Measurements from ENCODE around the gene PRRC2B.

The PRRC2B gene

GRCh38 chr9:131399972-131400371 lies 6.1 kb downstream of the PRRC2B start:
- H3K36me3 ChIP-seq (replicated peaks): peaks cover 2% of the 10 kb centered on the region
- no peak for DNase-seq
- H3K4me3 ChIP-seq (ENCODE audit: low read depth, low read length): no peak overlapping the region
- in situ Hi-C loops (cut with HindIII; ENCODE audit: low pct_ligation_motif_present, low sequenced_read_pairs): no loop called here
- no peaks in the 10 kb centered on the region for H3K27me3 ChIP-seq (replicated peaks)
- TF ChIP-seq CTCF (IDR thresholded peaks at IDR 0.05; ENCODE audit: low read depth, low read length, missing control alignments): no peak
- no peak overlapping the region for H3K27ac ChIP-seq

GRCh38 chr9:131400627-131401026 lies 6.7 kb downstream of the PRRC2B start:
- no peak for TF ChIP-seq CTCF (IDR thresholded peaks at IDR 0.05; ENCODE audit: low read depth, low read length, missing control alignments)
- H3K27ac ChIP-seq: no peak overlapping the region
- DNase-seq: no peak
- no peaks in the 10 kb centered on the region for H3K27me3 ChIP-seq (replicated peaks)
- no peak overlapping the region for H3K4me3 ChIP-seq (ENCODE audit: low read depth, low read length)
- H3K36me3 ChIP-seq (replicated peaks): peaks cover 2% of the 10 kb centered on the region
- in situ Hi-C loops (cut with HindIII; ENCODE audit: low pct_ligation_motif_present, low sequenced_read_pairs): no loop called here

GRCh38 chr9:131402073-131402472 lies 8.2 kb downstream of the PRRC2B start:
- no peak overlapping the region for H3K4me3 ChIP-seq (ENCODE audit: low read depth, low read length)
- no peak for DNase-seq
- H3K27ac ChIP-seq: peak overlapping the region; percentile 59
- in situ Hi-C loops (cut with HindIII; ENCODE audit: low pct_ligation_motif_present, low sequenced_read_pairs): no loop called here
- H3K27me3 ChIP-seq (replicated peaks): no peaks in the 10 kb centered on the region
- H3K36me3 ChIP-seq (replicated peaks): no peaks in the 10 kb centered on the region
- no peak for TF ChIP-seq CTCF (IDR thresholded peaks at IDR 0.05; ENCODE audit: low read depth, low read length, missing control alignments)

GRCh38 chr9:131402738-131403492 lies 9.0 kb downstream of the PRRC2B start:
- in situ Hi-C loops (cut with HindIII; ENCODE audit: low pct_ligation_motif_present, low sequenced_read_pairs): no loop called here
- DNase-seq: peak; percentile 83
- H3K4me3 ChIP-seq (ENCODE audit: low read depth, low read length): no peak overlapping the region

GRCh38 chr9:131403493-131403773 lies 9.5 kb downstream of the PRRC2B start:
- Histone ChIP-seq H3K27me3 (replicated peaks) (no peaks in the 10 kb centered on the region), H3K36me3 (replicated peaks) (no peaks in the 10 kb centered on the region), H3K4me3 (ENCODE audit: low read depth, low read length) (no peak overlapping the region), H3K27ac (no peak overlapping the region)
- no peak for DNase-seq
- TF ChIP-seq CTCF (IDR thresholded peaks at IDR 0.05; ENCODE audit: low read depth, low read length, missing control alignments): no peak
- in situ Hi-C loops (cut with HindIII; ENCODE audit: low pct_ligation_motif_present, low sequenced_read_pairs): no loop called here

More at GRCh38 chr9:131402738-131403492, 9.0 kb downstream of the PRRC2B start:
- no peak for TF ChIP-seq CTCF (IDR thresholded peaks at IDR 0.05; ENCODE audit: low read depth, low read length, missing control alignments)
- no peaks in the 10 kb centered on the region for H3K27me3 ChIP-seq (replicated peaks)
- H3K36me3 ChIP-seq (replicated peaks): no peaks in the 10 kb centered on the region
- H3K27ac ChIP-seq: peak overlapping the region; percentile 59

GRCh38 chr9:131404581-131404980 lies 10.7 kb downstream of the PRRC2B start:
- no peak for TF ChIP-seq CTCF (IDR thresholded peaks at IDR 0.05; ENCODE audit: low read depth, low read length, missing control alignments)
- no peaks in the 10 kb centered on the region for H3K36me3 ChIP-seq (replicated peaks)
- no peaks in the 10 kb centered on the region for H3K27me3 ChIP-seq (replicated peaks)
- H3K4me3 ChIP-seq (ENCODE audit: low read depth, low read length): no peak overlapping the region
- DNase-seq: no peak
- no peak overlapping the region for H3K27ac ChIP-seq
- in situ Hi-C loops (cut with HindIII; ENCODE audit: low pct_ligation_motif_present, low sequenced_read_pairs): no loop called here

All from brain microvascular endothelial cell (primary cell).